Hepatocyte (in vitro differentiated cells): Measurements from ENCODE around the gene SMIM1.

Source experiments
- CTCF ChIP-seq: fragments of 200-600 bp; sonication (generic); IDR thresholded peaks from 2 replicates; pipeline ENCODE4 v1.5.1; 2016; ENCODE audit warnings: antibody characterized with exemption, mild to moderate bottlenecking; ENCODE audit not compliant: poor library complexity
- EZH2 ChIP-seq: fragments of 200-600 bp; sonication (generic); IDR thresholded peaks from 2 replicates; pipeline ENCODE4 v1.6.1; 2016; ENCODE audit warnings: antibody characterized with exemption, mild to moderate bottlenecking, borderline replicate concordance
- EZH2phosphoT487 ChIP-seq: fragments of 200-600 bp; sonication (generic); IDR thresholded peaks from one replicate; pipeline ENCODE4 v1.6.1; 2018; ENCODE audit warnings: antibody characterized with exemption, mild to moderate bottlenecking, low read depth, moderate library complexity; ENCODE audit not compliant: unreplicated experiment, severe bottlenecking

GRCh38 chr1:3778590-3779264 lies 6.2 kb downstream of the SMIM1 start:
- TF ChIP-seq CTCF: no peak
- no peak for TF ChIP-seq EZH2phosphoT487
- TF ChIP-seq EZH2: no peak
